NCI-H2029 (cell line): ENCODE data around the gene CTAG2.
"Not testable (repeated sequence)": the region's sequence is repeated elsewhere in the genome, so short reads cannot be mapped to it uniquely, and the experiment has no call there.

Experiments
- DNase-seq: peaks from one replicate; lab custom pipeline; 2025; lab: John Stamatoyannopoulos, UW

The CTAG2 gene

GRCh38 chrX:154653413-154653812 lies at the start of gene CTAG2:
Gene CTAG2 (minus strand): TSS chrX:154653579. CDS start chrX:154653515, 64 bp downstream.
- DNase-seq, result not testable (repeated sequence)

- DNase-seq, result no peak
These were observed 45.4 kb upstream of the CTAG2 start for GRCh38 chrX:154698630-154699248.

DNA sequence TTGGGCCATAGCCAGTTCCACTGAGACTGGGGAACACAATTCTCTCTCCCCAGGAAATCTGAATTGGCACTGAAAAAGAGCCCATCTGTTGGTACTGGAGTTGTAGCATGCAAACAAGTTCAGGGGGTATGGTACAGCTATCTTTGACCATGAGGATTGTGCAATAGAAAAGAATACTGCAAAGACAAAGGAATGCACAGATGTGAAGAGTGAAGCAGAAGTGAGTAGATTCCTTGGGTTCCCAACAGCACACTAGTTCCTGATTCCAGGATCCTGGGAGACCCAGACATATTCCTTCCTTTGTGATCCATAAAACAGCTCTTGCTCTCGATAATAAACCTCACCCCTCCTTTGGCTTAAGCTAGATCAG lies 43.3 kb upstream of the CTAG2 start:
- no peak for DNase-seq

DNA sequence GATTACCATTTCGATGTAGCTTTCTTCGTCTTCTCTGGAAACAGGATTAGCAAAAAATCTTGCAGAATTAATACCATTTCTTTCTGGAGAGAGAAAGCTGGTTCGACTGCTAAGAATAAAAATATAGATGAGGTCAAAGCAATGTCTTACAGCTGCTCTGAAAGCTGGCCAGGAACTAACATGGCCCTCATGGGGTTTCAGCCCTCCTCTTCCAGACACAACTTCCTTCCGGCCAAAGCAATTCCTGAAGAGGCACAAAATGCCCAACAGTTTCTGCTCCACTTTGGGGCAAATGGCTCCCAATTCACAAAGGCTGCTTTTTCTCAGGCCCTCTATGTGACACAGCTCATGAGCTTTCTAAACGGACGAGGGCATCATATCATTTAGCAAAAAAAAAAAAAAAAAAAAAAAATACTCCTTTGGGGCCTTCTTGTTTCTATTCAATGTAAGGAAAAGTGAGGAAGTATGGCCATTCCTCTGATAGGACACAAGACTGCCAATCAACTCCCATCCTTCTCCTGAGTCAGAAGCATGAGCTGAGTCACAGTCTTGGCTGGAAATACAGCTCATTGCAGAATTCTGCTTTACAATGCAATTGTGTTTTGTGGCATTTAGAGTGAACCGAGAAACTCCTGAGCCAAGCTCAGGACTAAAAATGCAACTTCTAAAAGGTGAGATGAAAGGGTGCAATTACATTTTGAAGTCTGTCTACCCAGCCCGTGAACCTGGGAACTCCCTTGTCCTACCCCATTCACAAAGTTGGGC lies 42.7 kb upstream of the CTAG2 start:
- DNase-seq, result no peak

GRCh38 chrX:154693394-154693793 lies 40.0 kb upstream of the CTAG2 start:
- no peak for DNase-seq

GRCh38 chrX:154690438-154690837 lies 37.1 kb upstream of the CTAG2 start:
- not testable (repeated sequence) for DNase-seq

DNA sequence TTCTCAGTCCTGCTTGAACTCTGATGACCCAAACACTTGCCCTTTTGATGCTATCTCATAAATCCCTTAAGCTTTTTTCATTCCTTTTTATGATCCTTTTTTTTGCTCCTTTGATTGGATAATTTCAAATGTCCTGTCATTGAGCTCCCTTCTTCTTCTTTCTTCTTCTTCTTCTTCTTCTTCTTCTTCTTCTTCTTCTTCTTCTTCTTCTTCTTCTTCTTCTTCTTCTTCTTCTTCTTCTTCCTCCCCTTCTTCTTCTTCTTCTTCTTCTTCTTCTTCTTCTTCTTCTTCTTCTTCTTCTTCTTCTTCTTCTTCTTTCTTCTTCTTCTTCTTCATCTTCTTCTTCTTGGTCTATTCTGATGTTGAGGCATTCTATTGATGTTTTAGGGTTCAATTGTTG lies 18.7 kb upstream of the CTAG2 start:
- DNase-seq, result not testable (repeated sequence)

DNA sequence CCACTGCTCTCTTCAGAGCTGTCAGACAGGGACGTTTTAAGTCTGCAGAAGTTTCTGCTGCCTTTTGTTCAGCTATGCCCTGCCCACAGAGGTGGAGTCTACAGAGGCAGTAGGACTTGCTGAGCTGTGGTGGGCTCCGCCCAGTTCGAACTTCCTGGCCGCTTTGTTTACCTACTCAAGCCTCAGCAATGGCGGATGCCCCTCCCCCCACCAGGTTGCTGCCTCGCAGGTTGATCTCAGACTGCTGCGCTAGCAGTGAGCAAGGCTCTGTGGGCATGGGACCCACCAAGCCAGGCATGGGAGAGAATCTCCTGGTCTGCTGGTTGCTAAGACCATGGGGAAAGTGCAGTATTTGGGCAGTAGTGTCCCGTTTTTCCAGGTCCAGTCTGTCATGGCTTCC lies 17.5 kb upstream of the CTAG2 start:
- not testable (repeated sequence) for DNase-seq

GRCh38 chrX:154661899-154662298 lies 8.5 kb upstream of the CTAG2 start:
- DNase-seq, result no peak

- no peak for DNase-seq
These were observed 7.8 kb upstream of the CTAG2 start for GRCh38 chrX:154661170-154661569.

- no peak for DNase-seq
These were observed 7.2 kb upstream of the CTAG2 start for GRCh38 chrX:154660541-154660940.

DNA sequence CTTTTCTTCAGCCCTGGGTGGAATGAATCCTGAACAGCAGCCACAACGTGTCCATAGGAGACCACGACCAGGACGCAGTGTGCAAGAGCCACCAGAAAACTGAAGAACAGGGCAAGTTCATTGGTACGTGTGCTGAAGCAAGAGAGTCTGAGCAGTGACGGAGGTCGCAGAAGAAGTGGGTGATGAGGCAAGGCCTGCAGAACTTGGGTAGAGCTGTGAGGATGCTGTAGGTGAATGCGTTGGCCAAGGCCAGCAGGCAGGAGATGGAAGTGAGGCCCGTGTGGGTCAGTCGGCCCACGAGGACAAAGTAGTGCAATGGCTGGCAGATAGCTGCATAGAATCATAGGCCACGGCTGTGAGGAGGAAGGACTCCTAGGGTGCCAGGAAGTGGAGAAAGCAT lies 5.6 kb upstream of the CTAG2 start:
- DNase-seq, result no peak

DNA sequence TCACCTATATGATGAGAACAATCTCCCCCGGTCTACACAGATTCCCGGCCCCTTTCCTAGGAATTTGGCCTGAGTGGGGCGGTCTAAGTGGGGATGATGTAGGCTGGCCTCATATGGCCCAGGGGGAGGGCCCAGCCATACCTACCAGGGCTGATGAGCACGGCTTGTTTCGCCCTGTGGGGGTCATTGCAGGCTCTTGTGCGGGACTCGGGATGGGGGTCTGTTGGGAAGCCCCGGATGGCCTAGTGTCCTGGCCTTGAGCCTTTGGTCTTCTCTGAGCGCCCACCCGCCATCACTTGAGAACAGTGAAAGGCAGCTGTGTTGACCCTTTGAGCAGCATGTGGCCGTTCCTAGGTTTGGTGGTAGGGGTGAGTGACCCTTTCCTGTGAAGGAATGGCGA lies 4.8 kb upstream of the CTAG2 start:
- no peak for DNase-seq

GRCh38 chrX:154657226-154657805 lies 3.9 kb upstream of the CTAG2 start:
- no peak for DNase-seq

- DNase-seq, result no peak
These were observed 2.4 kb upstream of the CTAG2 start for GRCh38 chrX:154655786-154656185.

- DNase-seq, result no peak
These were observed 2.0 kb upstream of the CTAG2 start for GRCh38 chrX:154655346-154655745.

GRCh38 chrX:154654925-154655324 lies 1.5 kb upstream of the CTAG2 start:
- no peak for DNase-seq

GRCh38 chrX:154654372-154654771 lies 993 bp upstream of the CTAG2 start:
- no peak for DNase-seq

DNA sequence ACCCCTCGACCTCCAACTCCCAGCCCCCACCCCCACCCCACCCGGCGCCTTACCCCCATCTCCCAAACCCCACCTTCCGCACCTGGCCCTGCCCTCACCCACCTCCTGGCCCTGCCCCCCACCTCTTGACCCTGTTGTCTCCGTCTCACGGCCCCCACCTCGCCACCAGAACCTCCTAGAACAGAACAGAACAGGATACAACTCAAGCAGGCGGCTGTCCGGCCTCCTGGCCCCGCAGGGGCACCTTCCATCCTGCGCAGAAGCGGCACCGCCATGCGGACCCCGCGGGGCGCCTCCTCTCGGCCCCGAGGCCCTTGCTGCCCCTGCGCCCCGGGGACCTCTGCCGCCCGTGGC lies 354 bp downstream of the CTAG2 start:
- no peak for DNase-seq

DNA sequence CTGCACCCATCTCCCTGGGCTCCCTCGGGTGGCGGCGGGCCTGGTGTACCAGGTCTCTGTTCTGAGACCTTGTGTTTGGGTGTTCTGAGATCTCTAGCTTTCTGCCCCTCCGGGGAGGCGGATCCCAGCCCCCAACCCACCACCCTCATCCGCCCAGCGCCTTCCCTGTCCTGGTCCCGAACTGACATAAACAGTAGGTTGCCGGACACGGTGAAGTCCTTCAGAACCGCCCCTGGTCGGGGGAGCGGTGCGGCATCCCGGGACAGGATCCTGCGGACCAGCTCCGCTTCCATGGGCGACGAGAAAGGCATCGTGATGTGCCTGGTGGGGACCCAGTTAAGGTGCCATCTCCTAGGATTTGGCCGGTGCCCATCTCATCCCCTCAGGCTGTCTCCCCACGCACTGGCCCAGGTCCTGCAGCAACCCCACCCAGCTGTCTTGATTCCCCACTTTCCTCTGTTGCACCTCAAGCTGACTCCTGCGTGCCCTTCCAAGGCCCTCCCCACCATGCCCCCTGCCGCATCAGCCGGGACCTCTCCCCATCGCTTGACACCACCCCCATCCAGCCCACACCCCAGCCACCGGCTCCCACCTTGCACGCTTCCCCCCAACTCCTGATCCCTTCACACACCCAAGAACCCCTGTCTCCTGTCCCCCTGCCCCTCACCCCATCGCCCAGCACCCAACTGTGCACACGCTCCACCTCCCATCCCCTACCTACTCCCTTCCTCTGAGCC lies 900 bp downstream of the CTAG2 start:
- DNase-seq, result no peak

DNA sequence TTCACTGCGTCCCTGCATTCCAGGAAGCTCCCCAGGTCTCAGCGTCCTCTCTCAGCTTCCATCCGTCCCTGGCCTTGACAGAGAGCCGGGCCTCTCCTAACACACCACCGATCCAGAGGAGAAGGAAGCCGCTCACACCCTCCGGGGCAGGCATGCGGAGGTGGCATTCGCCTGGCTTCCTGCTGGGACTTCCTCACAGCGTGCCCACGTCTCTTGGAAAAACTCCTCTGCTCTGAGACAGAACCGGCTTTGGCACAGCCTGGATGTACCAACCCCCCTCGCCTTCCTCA lies 3.2 kb downstream of the CTAG2 start:
- DNase-seq, result no peak

DNA sequence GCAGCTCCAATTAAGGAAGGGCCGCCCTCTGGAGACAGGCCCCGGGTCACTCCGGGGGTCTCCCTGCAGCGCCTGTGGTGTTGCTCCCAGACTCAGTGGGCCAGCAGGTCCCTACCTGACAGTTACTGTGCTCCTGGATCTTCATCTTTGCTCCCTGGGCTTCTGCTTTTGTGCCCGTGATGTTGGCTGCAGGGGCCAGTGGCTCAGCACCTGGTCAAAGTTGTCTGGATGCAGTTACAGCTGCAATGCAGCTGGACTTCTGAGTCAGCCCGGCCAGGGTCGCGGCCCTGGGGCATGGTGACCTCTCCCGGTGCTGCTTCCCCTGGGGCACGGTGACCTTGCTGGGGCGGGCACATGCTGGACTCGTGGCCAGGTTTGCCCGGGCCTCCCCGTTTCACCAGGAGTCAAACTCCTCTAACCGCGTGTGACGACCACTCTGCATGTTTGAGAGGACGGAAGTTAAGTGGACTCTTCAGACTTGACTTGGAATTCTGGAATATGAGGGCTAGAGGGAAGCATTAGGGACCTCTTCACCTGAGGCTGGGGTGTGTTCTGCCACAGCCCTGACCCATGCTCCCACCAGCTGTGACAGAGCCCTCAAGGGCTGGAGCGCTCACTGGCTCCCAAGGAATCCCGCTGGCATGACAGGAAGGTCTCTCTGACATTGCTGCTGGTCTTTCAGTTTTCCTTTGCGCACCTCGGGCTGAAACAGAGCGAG lies 3.7 kb downstream of the CTAG2 start:
- DNase-seq, result no peak
